ENCODE results near the gene SVIL.
"Not testable (repeated sequence)": the region's sequence is repeated elsewhere in the genome, so short reads cannot be mapped to it uniquely, and the experiment has no call there.

SVIL gene

GRCh38 chr10:29486433-29486832, 148.3 kb downstream of the SVIL start:
- no peak overlapping the region for H3K4me3 ChIP-seq (ENCODE audit: low read length)
- H3K36me3 ChIP-seq (ENCODE audit: insufficient read depth, low read length): no peaks in the 10 kb centered on the region

DNA sequence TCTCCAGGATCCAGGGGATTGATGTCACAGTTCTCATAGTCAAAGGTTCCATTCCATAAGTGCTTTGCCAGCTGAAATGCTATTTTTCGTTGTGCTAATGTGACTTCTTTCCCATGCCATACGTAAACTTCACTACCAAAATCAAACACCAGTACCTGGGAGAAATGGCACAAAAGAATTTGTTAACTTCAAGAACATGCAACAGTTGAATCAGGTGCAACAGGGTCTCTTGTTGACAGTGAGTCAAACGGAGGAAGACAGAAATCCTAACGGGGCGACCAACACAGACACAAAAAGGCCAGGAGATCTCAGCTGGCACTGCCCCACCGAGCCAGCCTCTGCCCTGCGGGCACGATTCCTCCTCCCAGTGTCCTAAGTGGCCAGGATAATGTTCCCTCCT, 150.1 kb downstream of the SVIL start:
- not testable (repeated sequence) for H3K27me3 ChIP-seq (ENCODE audit: control insufficient read depth, insufficient read depth, low read length); H3K4me3 ChIP-seq (ENCODE audit: low read length); H3K4me2 ChIP-seq (ENCODE audit: low read length); H3K9ac ChIP-seq (ENCODE audit: low read depth, low read length); H3K9me3 ChIP-seq (replicated peaks; ENCODE audit: low read length)
- H3K4me1 ChIP-seq (ENCODE audit: control insufficient read depth, insufficient read depth, low read length): peaks cover 13% of the 10 kb centered on the region
- H3K36me3 ChIP-seq (ENCODE audit: insufficient read depth, low read length): peaks cover 11% of the 10 kb centered on the region

More at GRCh38 chr10:29486433-29486832, 148.3 kb downstream of the SVIL start:
- Histone ChIP-seq H3K4me1 (ENCODE audit: control insufficient read depth, insufficient read depth, low read length) (peaks cover 13% of the 10 kb centered on the region), H3K9ac (ENCODE audit: low read depth, low read length) (no peak overlapping the region), H3K4me2 (ENCODE audit: low read length) (no peak overlapping the region), H3K9me3 (replicated peaks; ENCODE audit: low read length) (no peaks in the 10 kb centered on the region), H3K27me3 (ENCODE audit: control insufficient read depth, insufficient read depth, low read length) (no peaks in the 10 kb centered on the region)

DNA sequence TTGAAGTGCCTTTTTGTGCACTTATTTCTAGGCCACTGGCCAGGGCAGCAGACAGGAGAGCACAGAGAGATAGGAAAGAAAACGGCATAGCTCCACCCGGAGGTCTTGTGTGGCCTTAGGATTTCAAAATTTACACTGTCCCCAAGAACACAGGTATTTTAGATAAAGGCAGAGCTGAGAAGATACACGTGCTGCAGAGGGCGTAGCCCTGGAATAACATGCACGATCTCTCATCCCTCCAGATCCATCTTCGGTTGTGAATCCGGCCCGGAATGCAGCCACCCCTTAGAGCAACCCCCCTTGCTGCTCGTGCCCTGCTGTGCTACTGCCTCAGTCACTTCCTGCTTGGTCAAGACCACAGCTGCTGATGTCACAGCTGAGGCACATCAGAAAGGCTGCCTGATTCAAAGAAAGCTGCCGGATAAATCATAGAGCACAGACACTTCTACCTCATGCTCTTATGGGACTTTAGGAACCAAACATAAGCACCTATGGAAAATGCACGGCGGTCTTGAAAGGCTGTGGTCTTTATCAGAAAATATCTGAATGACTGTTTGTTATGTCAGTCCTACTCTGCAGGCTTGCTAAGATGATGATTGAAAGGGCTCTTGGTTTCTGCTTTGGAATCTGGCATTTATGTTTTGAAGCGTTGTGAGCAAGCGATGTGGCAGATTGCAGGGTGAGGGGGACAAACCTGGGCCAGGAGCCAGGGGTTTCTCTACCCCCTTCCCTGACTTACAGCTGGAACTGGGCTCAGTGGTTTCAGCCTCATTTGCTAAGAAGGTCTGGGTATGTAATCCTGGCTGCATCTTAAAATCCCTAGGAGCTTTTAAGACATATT, 152.0 kb downstream of the SVIL start:
- Histone ChIP-seq H3K36me3 (ENCODE audit: insufficient read depth, low read length) (peaks cover 17% of the 10 kb centered on the region), H3K4me1 (ENCODE audit: control insufficient read depth, insufficient read depth, low read length) (peaks cover 13% of the 10 kb centered on the region), H3K4me2 (ENCODE audit: low read length) (peak overlapping the region; percentile 65), H3K27me3 (ENCODE audit: control insufficient read depth, insufficient read depth, low read length) (no peaks in the 10 kb centered on the region), H3K9ac (ENCODE audit: low read depth, low read length) (peak overlapping the region; percentile 11), H3K4me3 (ENCODE audit: low read length) (no peak overlapping the region), H3K9me3 (replicated peaks; ENCODE audit: low read length) (no peaks in the 10 kb centered on the region)

- H3K4me2 ChIP-seq (ENCODE audit: low read length): no peak overlapping the region
- H3K4me3 ChIP-seq (ENCODE audit: low read length): no peak overlapping the region
- H3K36me3 ChIP-seq (ENCODE audit: insufficient read depth, low read length): peaks cover 17% of the 10 kb centered on the region
- H3K9ac ChIP-seq (ENCODE audit: low read depth, low read length): no peak overlapping the region
- no peaks in the 10 kb centered on the region for H3K9me3 ChIP-seq (replicated peaks; ENCODE audit: low read length)
- H3K4me1 ChIP-seq (ENCODE audit: control insufficient read depth, insufficient read depth, low read length): peaks cover 13% of the 10 kb centered on the region
- no peaks in the 10 kb centered on the region for H3K27me3 ChIP-seq (ENCODE audit: control insufficient read depth, insufficient read depth, low read length)
These were observed 152.8 kb downstream of the SVIL start for GRCh38 chr10:29481906-29482440.

DNA sequence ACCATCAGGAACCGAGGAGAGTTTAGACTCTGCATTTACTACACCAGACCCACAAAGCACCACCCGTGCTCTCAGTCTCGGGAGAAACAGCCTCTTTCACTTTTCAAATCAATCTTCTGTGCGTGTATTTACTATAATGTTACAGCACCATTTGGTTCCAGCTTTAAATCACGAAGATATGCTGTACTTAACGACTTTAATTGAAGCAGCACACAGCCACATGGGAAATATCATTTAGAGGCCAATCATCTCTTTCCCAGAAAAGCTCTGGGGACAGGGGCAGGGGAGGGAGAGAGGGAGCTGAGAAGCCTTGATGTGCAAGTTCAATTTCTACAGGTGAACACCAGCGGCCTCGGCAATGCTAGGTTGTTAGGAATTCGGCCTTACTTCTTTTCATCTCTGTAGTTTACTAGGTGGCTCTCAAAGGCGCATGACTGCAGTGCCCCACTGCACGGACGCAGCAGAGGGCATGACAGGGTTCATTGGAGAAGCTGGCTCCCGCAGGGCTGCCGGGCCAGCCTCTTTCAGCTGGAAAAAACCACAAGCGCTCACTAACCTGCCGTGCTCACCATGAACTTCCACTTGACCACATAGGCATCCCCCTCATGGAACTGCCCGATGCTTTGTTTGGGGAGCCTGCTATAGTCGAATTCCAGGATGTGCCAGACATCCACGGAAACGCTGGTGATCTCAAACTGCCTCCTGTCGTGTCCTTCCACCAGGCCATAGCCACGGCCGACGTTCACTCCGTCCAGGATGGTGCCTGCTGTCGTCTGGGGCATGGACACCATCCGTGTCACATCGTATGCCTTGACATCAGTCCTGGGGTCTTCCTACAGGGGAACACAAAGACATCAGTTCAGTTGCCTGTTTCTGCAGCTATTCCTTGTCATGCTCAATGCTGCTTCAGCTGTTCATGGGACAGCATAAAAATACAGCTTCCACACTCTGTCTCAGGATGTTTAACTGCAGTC, 154.5 kb downstream of the SVIL start:
- Histone ChIP-seq H3K9me3 (replicated peaks; ENCODE audit: low read length) (no peaks in the 10 kb centered on the region), H3K4me3 (ENCODE audit: low read length) (no peak overlapping the region), H3K9ac (ENCODE audit: low read depth, low read length) (no peak overlapping the region), H3K36me3 (ENCODE audit: insufficient read depth, low read length) (peaks cover 17% of the 10 kb centered on the region), H3K4me2 (ENCODE audit: low read length) (no peak overlapping the region), H3K27me3 (ENCODE audit: control insufficient read depth, insufficient read depth, low read length) (no peaks in the 10 kb centered on the region), H3K4me1 (ENCODE audit: control insufficient read depth, insufficient read depth, low read length) (peaks cover 13% of the 10 kb centered on the region)

- Histone ChIP-seq H3K9ac (ENCODE audit: low read depth, low read length) (no peak overlapping the region), H3K4me2 (ENCODE audit: low read length) (no peak overlapping the region), H3K4me1 (ENCODE audit: control insufficient read depth, insufficient read depth, low read length) (peaks cover 13% of the 10 kb centered on the region), H3K9me3 (replicated peaks; ENCODE audit: low read length) (no peaks in the 10 kb centered on the region), H3K4me3 (ENCODE audit: low read length) (no peak overlapping the region), H3K27me3 (ENCODE audit: control insufficient read depth, insufficient read depth, low read length) (no peaks in the 10 kb centered on the region), H3K36me3 (ENCODE audit: insufficient read depth, low read length) (peaks cover 17% of the 10 kb centered on the region)
These were observed 155.5 kb downstream of the SVIL start for GRCh38 chr10:29479081-29479925.

DNA sequence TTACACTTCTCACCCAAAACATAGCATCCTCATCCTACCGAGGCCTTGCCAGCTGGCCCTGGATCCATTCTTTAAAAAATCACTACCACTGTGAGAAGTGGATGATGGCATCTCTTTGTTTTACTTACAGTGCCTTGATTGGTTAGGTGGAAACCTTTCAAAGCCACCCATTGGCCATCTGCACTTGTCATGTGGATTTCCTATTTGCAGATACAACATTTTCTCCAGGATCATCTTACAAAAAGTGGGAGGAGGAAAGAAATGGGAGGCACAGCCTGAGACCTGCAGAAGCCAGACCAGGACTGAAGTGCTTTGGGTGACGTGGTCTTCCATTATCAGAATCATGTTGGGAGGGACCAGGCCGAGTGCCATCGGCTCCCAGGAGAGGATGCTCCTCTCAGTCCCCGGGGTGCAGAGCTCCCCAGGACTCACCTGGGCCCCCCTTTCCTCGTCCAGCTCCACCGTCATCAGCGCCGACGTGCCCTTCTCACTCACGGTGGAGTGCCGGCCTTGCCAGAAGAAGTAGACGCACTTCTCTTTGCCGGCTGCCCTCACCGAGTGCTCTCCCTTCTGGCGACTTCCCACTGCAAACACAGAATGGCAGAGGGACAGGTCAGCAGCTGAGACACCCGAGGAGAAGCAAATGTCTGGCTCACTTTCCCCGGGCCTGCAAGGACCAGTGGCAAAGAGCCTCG, 161.2 kb downstream of the SVIL start:
- Histone ChIP-seq H3K4me3 (ENCODE audit: low read length) (no peak overlapping the region), H3K4me2 (ENCODE audit: low read length) (no peak overlapping the region), H3K9me3 (replicated peaks; ENCODE audit: low read length) (no peaks in the 10 kb centered on the region), H3K4me1 (ENCODE audit: control insufficient read depth, insufficient read depth, low read length) (peaks cover 17% of the 10 kb centered on the region), H3K27me3 (ENCODE audit: control insufficient read depth, insufficient read depth, low read length) (no peaks in the 10 kb centered on the region), H3K36me3 (ENCODE audit: insufficient read depth, low read length) (peaks cover 27% of the 10 kb centered on the region), H3K9ac (ENCODE audit: low read depth, low read length) (no peak overlapping the region)

DNA sequence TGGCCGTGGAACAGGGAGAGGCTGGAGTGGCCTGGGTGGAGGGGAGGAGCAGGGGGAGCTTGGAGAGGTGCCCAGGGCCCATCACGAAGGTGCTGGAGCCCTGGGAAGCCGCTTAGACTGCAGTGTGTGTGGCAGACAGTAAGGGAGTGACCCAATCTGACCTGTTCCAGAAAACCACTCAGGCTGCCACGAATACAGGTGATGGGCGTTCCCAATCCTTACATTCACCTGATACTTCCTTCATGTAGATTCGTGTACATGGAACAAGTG, 161.7 kb downstream of the SVIL start:
- H3K27me3 ChIP-seq (ENCODE audit: control insufficient read depth, insufficient read depth, low read length): no peaks in the 10 kb centered on the region
- no peaks in the 10 kb centered on the region for H3K9me3 ChIP-seq (replicated peaks; ENCODE audit: low read length)
- peaks cover 28% of the 10 kb centered on the region for H3K36me3 ChIP-seq (ENCODE audit: insufficient read depth, low read length)
- H3K4me3 ChIP-seq (ENCODE audit: low read length): no peak overlapping the region
- no peak overlapping the region for H3K4me2 ChIP-seq (ENCODE audit: low read length)
- peaks cover 17% of the 10 kb centered on the region for H3K4me1 ChIP-seq (ENCODE audit: control insufficient read depth, insufficient read depth, low read length)
- no peak overlapping the region for H3K9ac ChIP-seq (ENCODE audit: low read depth, low read length)

- Histone ChIP-seq H3K4me1 (ENCODE audit: control insufficient read depth, insufficient read depth, low read length) (peaks cover 17% of the 10 kb centered on the region), H3K4me2 (ENCODE audit: low read length) (no peak overlapping the region), H3K27me3 (ENCODE audit: control insufficient read depth, insufficient read depth, low read length) (no peaks in the 10 kb centered on the region), H3K9me3 (replicated peaks; ENCODE audit: low read length) (no peaks in the 10 kb centered on the region), H3K36me3 (ENCODE audit: insufficient read depth, low read length) (peaks cover 33% of the 10 kb centered on the region), H3K9ac (ENCODE audit: low read depth, low read length) (no peak overlapping the region), H3K4me3 (ENCODE audit: low read length) (no peak overlapping the region)
These were observed 162.3 kb downstream of the SVIL start for GRCh38 chr10:29472301-29473086.

DNA sequence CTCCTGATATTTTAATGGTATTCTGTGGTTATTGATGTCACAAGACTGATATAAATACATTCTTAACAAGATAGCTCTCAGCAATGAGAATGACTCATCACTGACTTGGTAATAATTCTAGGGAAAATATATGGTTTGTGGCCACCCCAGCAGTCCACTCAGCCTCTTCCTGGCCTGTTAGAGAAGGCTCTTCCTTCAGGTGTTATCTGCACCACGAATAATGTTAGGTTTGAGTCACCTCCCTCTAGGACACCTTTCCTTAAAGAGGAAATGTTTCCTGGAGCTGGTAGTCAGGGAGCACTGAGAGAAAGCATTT, 163.3 kb downstream of the SVIL start:
- no peaks in the 10 kb centered on the region for H3K9me3 ChIP-seq (replicated peaks; ENCODE audit: low read length)
- no peak overlapping the region for H3K9ac ChIP-seq (ENCODE audit: low read depth, low read length)
- H3K27me3 ChIP-seq (ENCODE audit: control insufficient read depth, insufficient read depth, low read length): no peaks in the 10 kb centered on the region
- peak overlapping the region; percentile 50 for H3K4me2 ChIP-seq (ENCODE audit: low read length)
- no peak overlapping the region for H3K4me3 ChIP-seq (ENCODE audit: low read length)
- H3K4me1 ChIP-seq (ENCODE audit: control insufficient read depth, insufficient read depth, low read length): peaks cover 17% of the 10 kb centered on the region
- peaks cover 38% of the 10 kb centered on the region for H3K36me3 ChIP-seq (ENCODE audit: insufficient read depth, low read length)
